Colonic mucosa (tissue), 4 donors: ENCODE measurements around the gene PCGF3. TPM values are rescaled to one million over a fixed set of nuclear protein-coding genes. Genes with fewer than 3 reads are reported as not detected.

ENCODE experiments used
- DNase-seq: peaks from one replicate; pipeline ENCODE4 v3.0.0-alpha.2; 2020
- H3K27ac ChIP-seq: fragments of 200-600 bp; one replicate; pipeline ENCODE4 v1.8.0; 2021
- H3K27me3 ChIP-seq: fragments of 200-600 bp; one replicate; pipeline ENCODE4 v1.8.0; 2021
- H3K36me3 ChIP-seq: fragments of 200-600 bp; one replicate; pipeline ENCODE4 v1.8.0; 2021
- H3K4me1 ChIP-seq: fragments of 200-600 bp; one replicate; pipeline ENCODE4 v1.8.0; 2021; ENCODE audit warnings: mild to moderate bottlenecking
- H3K4me3 ChIP-seq: fragments of 200-600 bp; one replicate; pipeline ENCODE4 v1.8.0; 2021
- H3K9ac ChIP-seq, 2 donors: one replicate each; pipeline ENCODE4 v1.7.0; 2013; ENCODE audit warnings: control low read depth in 2 of 2, low read depth in 2 of 2, low read length in 2 of 2
- H3K9me3 ChIP-seq: fragments of 200-600 bp; one replicate; pipeline ENCODE4 v1.8.0; 2021
- CTCF ChIP-seq: fragments of 200-600 bp; IDR thresholded peaks from one replicate; pipeline ENCODE4 v1.8.0; 2022; ENCODE audit warnings: antibody characterized with exemption, mild to moderate bottlenecking
- intact Hi-C: fragments of 100-400 bp; cut with DNase I; formaldehyde crosslinking; loops from one replicate; pipeline ENCODE4 v1.14.1; 2022
- total RNA-seq, 2 donors: library from RNA; stranded (reverse); fragmentation: NEBNext Ultra II Directional in 1 of 2; extraction: Animal tissue kit (Norgen Biotek cat#: 25700) in 1 of 2; gene quantifications; one replicate each; pipeline ENCODE4 v1.2.1, GENCODE V29; 2021
- donor health status: healthy.
- donor health status: DM: no; HTN: no; CAD: no.
- donor health status: DM: no; HTN: no; CAD: no.

Gene PCGF3
- total RNA-seq, 2 donors from 2014 or later: 50.8 to 53.2 TPM

- Histone ChIP-seq H3K4me1 (no peaks in the 10 kb centered on the region), H3K36me3 (no peaks in the 10 kb centered on the region), H3K27me3 (no peaks in the 10 kb centered on the region), H3K4me3 (no peak overlapping the region), H3K27ac (no peak overlapping the region), H3K9me3 (no peaks in the 10 kb centered on the region), H3K9ac (no peak overlapping the region)
- no peak for TF ChIP-seq CTCF
- no peak for DNase-seq
- intact Hi-C loops: no loop called here
Measured at GRCh38 chr4:658681-659667, 46.7 kb upstream of the PCGF3 start.

- Histone ChIP-seq H3K27ac (no peak overlapping the region), H3K36me3 (no peaks in the 10 kb centered on the region), H3K9ac (no peak overlapping the region), H3K9me3 (no peaks in the 10 kb centered on the region), H3K27me3 (no peaks in the 10 kb centered on the region), H3K4me1 (no peaks in the 10 kb centered on the region), H3K4me3 (no peak overlapping the region)
- no peak for TF ChIP-seq CTCF
- intact Hi-C loops: no loop called here
- DNase-seq: no peak
Measured at GRCh38 chr4:659851-660250, 45.8 kb upstream of the PCGF3 start.

GRCh38 chr4:660401-660800 lies 45.2 kb upstream of the PCGF3 start:
- Histone ChIP-seq H3K4me1 (no peaks in the 10 kb centered on the region), H3K27ac (no peak overlapping the region), H3K9me3 (no peaks in the 10 kb centered on the region), H3K27me3 (no peaks in the 10 kb centered on the region), H3K4me3 (no peak overlapping the region), H3K9ac (no peak overlapping the region), H3K36me3 (no peaks in the 10 kb centered on the region)
- TF ChIP-seq CTCF: no peak
- DNase-seq: no peak
- intact Hi-C loops: no loop called here

GRCh38 chr4:661231-661630 lies 44.4 kb upstream of the PCGF3 start:
- intact Hi-C loops: no loop called here

More at GRCh38 chr4:661231-661630, 44.4 kb upstream of the PCGF3 start:
- no peaks in the 10 kb centered on the region for H3K27me3 ChIP-seq
- no peak overlapping the region for H3K4me3 ChIP-seq
- no peak overlapping the region for H3K9ac ChIP-seq
- H3K27ac ChIP-seq: no peak overlapping the region
- H3K4me1 ChIP-seq: no peaks in the 10 kb centered on the region
- TF ChIP-seq CTCF: no peak
- H3K36me3 ChIP-seq: no peaks in the 10 kb centered on the region
- DNase-seq: no peak
- H3K9me3 ChIP-seq: no peaks in the 10 kb centered on the region
